Kidney tubule cell (primary cell): ENCODE measurements around the gene NDUFV1.
"Not testable (repeated sequence)": the region's sequence is repeated elsewhere in the genome, so short reads cannot be mapped to it uniquely, and the experiment has no call there.

Experiments
- DNase-seq: peaks from one replicate; pipeline ENCODE4 v3.0.0-alpha.2; 2018; ENCODE audit warnings: low spot score

The NDUFV1 gene

DNA sequence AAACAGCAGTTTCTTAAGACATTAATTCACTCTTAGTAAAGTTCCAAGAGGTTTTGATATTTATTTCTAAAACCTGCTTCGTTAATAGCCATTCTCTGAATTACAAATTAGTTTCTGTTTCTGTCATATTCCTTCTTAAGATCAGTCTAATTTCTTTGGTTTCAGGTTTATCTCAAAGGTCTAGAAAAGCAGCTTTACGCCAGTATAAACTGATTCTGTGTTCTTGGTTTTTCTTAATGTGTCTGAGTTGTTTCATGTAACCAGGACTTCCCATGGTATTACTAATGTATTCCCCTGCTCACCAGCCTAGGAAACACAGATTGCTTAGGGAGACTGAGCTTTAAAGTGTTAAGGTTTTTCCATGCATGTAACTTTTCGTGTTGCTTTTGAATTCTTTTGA lies 50.6 kb downstream of the NDUFV1 start:
- no peak for DNase-seq

GRCh38 chr11:67659651-67660165 lies 53.0 kb downstream of the NDUFV1 start:
- DNase-seq: not testable (repeated sequence)

GRCh38 chr11:67660752-67661151 lies 54.0 kb downstream of the NDUFV1 start:
- DNase-seq: not testable (repeated sequence)
